Glomerular visceral epithelial cell (primary cell): ENCODE results near the gene C17orf113.
"Not testable (repeated sequence)": the region's sequence is repeated elsewhere in the genome, so short reads cannot be mapped to it uniquely, and the experiment has no call there.

Experiments
- DNase-seq: peaks from one replicate; pipeline ENCODE4 v3.0.0-alpha.2; 2016; ENCODE audit errors: extremely low spot score

C17orf113 gene

GRCh38 chr17:42016941-42017865 is 33.2 kb downstream of the C17orf113 start, which contains the start of gene DNAJC7:
Gene DNAJC7, minus strand, starts transcription at chr17:42017439. Its CDS starts 23 bp downstream, at chr17:42017416.
- DNase-seq, result peak; percentile 93

- DNase-seq, result peak; percentile 17
Observed at GRCh38 chr17:42016411-42016831, 34.0 kb downstream of the C17orf113 start.

GRCh38 chr17:42013740-42014139 is 36.7 kb downstream of the C17orf113 start:
- DNase-seq, result not testable (repeated sequence)

GRCh38 chr17:42012363-42012762 is 38.0 kb downstream of the C17orf113 start:
- not testable (repeated sequence) for DNase-seq

GRCh38 chr17:42010898-42011516 is 39.4 kb downstream of the C17orf113 start:
- peak; percentile 27 for DNase-seq

- peak; percentile 25 for DNase-seq
Observed at GRCh38 chr17:42010266-42010680, 40.1 kb downstream of the C17orf113 start.

- no peak for DNase-seq
Observed at GRCh38 chr17:42009170-42009569, 41.2 kb downstream of the C17orf113 start.

- no peak for DNase-seq
Observed at GRCh38 chr17:42005166-42005565, 45.2 kb downstream of the C17orf113 start.

GRCh38 chr17:42002792-42003301 is 47.6 kb downstream of the C17orf113 start:
- DNase-seq, result no peak

- no peak for DNase-seq
Observed at GRCh38 chr17:42002175-42002791, 48.1 kb downstream of the C17orf113 start.

- no peak for DNase-seq
Observed at GRCh38 chr17:42001729-42002128, 48.7 kb downstream of the C17orf113 start.

- DNase-seq, result no peak
Observed at GRCh38 chr17:42000413-42001133, 49.8 kb downstream of the C17orf113 start.

GRCh38 chr17:41998497-41998896 is 51.9 kb downstream of the C17orf113 start:
- DNase-seq, result no peak

GRCh38 chr17:41996855-41997164 is 53.6 kb downstream of the C17orf113 start:
- no peak for DNase-seq

- no peak for DNase-seq
Observed at GRCh38 chr17:41992576-41992975, 57.8 kb downstream of the C17orf113 start.

- no peak for DNase-seq
Observed at GRCh38 chr17:41989702-41990419, 60.5 kb downstream of the C17orf113 start.

GRCh38 chr17:41988418-41988817 is 62.0 kb downstream of the C17orf113 start:
- no peak for DNase-seq
